HepG2 (cell line): ENCODE measurements around the gene USP7.

Experiments
- MAFF ChIP-seq: IDR thresholded peaks from 2 replicates; pipeline ENCODE4 v1.6.1; 2011; ENCODE audit warnings: low read depth, low read length, improper control_type of control experiment
- POLR2A ChIP-seq, 2 experiments: IDR thresholded peaks; 2 replicates each; pipeline ENCODE4 v1.6.1; 2011; ENCODE audit warnings: low read depth in 2 of 2, low read length in 2 of 2, mild to moderate bottlenecking in 1 of 2, moderate library complexity in 1 of 2; ENCODE audit not compliant: insufficient read depth in 1 of 2
- ZNF512B ChIP-seq: sonication (generic); formaldehyde crosslinking; IDR thresholded peaks from 2 replicates; pipeline ENCODE4 v1.5.1; 2020; ENCODE audit warnings: missing genetic modification reagents, mild to moderate bottlenecking, borderline replicate concordance

- TF ChIP-seq ZNF512B (CRISPR knock-in tag) (no peak), POLR2A (IDR thresholded peaks at IDR 0.05; ENCODE audit: insufficient read depth in 1 of 2, low read depth in 2 of 2, low read length in 2 of 2) (0 out of 4 replicates have a peak, but pooled peaks of 1 of the 2 experiments have one; percentile 13), MAFF (no peak)
These were observed 98.4 kb downstream of the USP7 start for GRCh38 chr16:8865145-8865882.
